Fibroblast of lung (primary cell): Measurements from ENCODE around the gene MARF1. TPM values are rescaled to one million over a fixed set of nuclear protein-coding genes. Genes with fewer than 3 reads are reported as not detected.

Experiments
- DNase-seq, 2 donors: peaks; one replicate each; pipeline versions ENCODE4 v3.0.0 to v3.0.0-alpha.2; 2010; ENCODE audit warnings: low read depth in 2 of 2
- H2AFZ ChIP-seq: 2 replicates; pipeline ENCODE4 v1.5.1; 2012; ENCODE audit warnings: low read length, control low read depth, inconsistent platforms
- H3K27ac ChIP-seq: 2 replicates; pipeline ENCODE4 v1.5.1; 2011; ENCODE audit warnings: low read length, control low read depth; ENCODE audit not compliant: insufficient read depth
- H3K27me3 ChIP-seq: 2 replicates; pipeline ENCODE4 v1.5.1; 2011; ENCODE audit warnings: mild to moderate bottlenecking, low read length; ENCODE audit not compliant: control insufficient read depth, insufficient read depth
- H3K36me3 ChIP-seq: 2 replicates; pipeline ENCODE4 v1.5.1; 2011; ENCODE audit warnings: low read length; ENCODE audit not compliant: control insufficient read depth, insufficient read depth
- H3K4me1 ChIP-seq: 2 replicates; pipeline ENCODE4 v1.5.1; 2011; ENCODE audit warnings: low read length; ENCODE audit not compliant: control insufficient read depth, insufficient read depth; ENCODE audit errors: extremely low read depth
- H3K4me2 ChIP-seq: 2 replicates; pipeline ENCODE4 v1.5.1; 2011; ENCODE audit warnings: low read length, control low read depth; ENCODE audit not compliant: insufficient read depth; ENCODE audit errors: extremely low read depth
- H3K4me3 ChIP-seq, 4 experiments: fragments of 200-600 bp in 1 of 4; sonication (generic) in 1 of 4; replicated peaks in 1 of 4; 2 replicates each; pipeline ENCODE4 v1.5.1; 2011 to 2016; ENCODE audit warnings: low read length in 4 of 4, low read depth in 3 of 4, mild to moderate bottlenecking in 3 of 4, control low read depth in 2 of 4, inconsistent platforms in 1 of 4, mixed read lengths in 1 of 4; ENCODE audit not compliant: insufficient read depth in 1 of 4; ENCODE audit errors: control extremely low read depth in 1 of 4
- H3K79me2 ChIP-seq: 2 replicates; pipeline ENCODE4 v1.5.1; 2012; ENCODE audit warnings: mild to moderate bottlenecking, low read length, inconsistent platforms; ENCODE audit not compliant: control insufficient read depth, insufficient read depth
- H3K9ac ChIP-seq: 2 replicates; pipeline ENCODE4 v1.5.1; 2011; ENCODE audit warnings: mild to moderate bottlenecking, low read length, control low read depth; ENCODE audit not compliant: insufficient read depth
- H3K9me3 ChIP-seq: 2 replicates; pipeline ENCODE4 v1.5.1; 2012; ENCODE audit warnings: low read depth, low read length; ENCODE audit not compliant: control insufficient read depth, insufficient read depth
- H4K20me1 ChIP-seq: 2 replicates; pipeline ENCODE4 v1.5.1; 2011; ENCODE audit warnings: low read length; ENCODE audit not compliant: control insufficient read depth, insufficient read depth; ENCODE audit errors: extremely low read depth
- EZH2 ChIP-seq: IDR thresholded peaks from 2 replicates; pipeline ENCODE4 v1.5.1; 2012; ENCODE audit warnings: low read length, control low read depth, mild to moderate bottlenecking; ENCODE audit errors: missing control alignments
- polyA plus RNA-seq, 2 donors: library from polyadenylated mRNA; depleted of rRNA in 1 of 2; stranded (reverse) in 1 of 2; unstranded in 1 of 2; fragments of >200 nt; gene quantifications; 2 replicates each; pipeline ENCODE4 v1.2.1, GENCODE V29; 2011 to 2012; ENCODE audit warnings: missing spikeins in 1 of 2
- total RNA-seq: library from RNA; depleted of rRNA; stranded (reverse); fragments of >200 nt; gene quantifications from 2 replicates; pipeline ENCODE4 v1.2.1, GENCODE V29; 2014
- TF ChIP-seq, protein P1 (sequence below), 2 donors: IDR thresholded peaks in 1 of 2; conservative IDR thresholded peaks in 1 of 2; 1 replicate in 1 of 2; 2 replicates in 1 of 2; pipeline ENCODE4 v1.5.1; 2011 to 2012; ENCODE audit warnings: low read length in 2 of 2, control low read depth in 1 of 2, inconsistent platforms in 1 of 2, low read depth in 1 of 2, mild to moderate bottlenecking in 1 of 2

Gene MARF1
- total and polyA plus RNA-seq, 2 donors (not counting 1 experiment from before 2014, with no cell fraction given) = 14.6 to 18.8 TPM

DNA sequence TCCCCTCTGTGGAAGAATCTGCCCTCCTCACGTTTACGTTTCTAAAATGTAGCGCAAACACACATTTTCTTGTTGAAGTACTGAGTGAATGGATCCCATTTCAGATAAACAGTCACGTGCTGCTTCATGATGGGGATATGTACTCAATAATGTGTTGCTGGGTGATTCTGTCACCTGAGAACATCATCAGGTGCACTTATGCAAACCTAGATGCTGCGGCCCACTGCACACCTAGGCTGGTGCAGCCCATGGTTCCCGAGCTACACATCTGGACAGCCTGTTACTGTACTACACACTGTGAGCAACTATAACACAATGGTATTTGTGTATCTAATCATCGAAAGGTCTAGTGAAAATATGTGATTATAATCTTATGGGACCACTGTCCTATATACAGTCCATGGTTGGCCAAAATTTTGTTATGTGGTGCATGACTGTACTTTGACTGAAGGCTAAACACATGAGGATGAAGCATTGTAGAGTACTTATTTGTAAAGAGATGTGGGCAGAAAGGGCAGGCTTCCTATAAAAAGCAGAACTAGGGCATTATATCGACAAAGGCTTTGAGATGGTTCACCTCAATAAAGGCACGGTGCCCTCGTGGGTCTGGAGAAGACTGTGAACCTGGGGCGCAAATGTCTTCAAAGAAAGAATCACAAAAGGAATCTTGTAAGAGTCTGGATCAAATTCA lies 26.3 kb downstream of the MARF1 start:
- no peak for DNase-seq
- Histone ChIP-seq H3K9ac (no peak overlapping the region), H3K9me3 (no peaks in the 10 kb centered on the region), H3K27me3 (no peaks in the 10 kb centered on the region), H2AFZ (no peak overlapping the region), H4K20me1 (no peaks in the 10 kb centered on the region), H3K4me2 (no peak overlapping the region), H3K79me2 (no peaks in the 10 kb centered on the region), H3K36me3 (peaks cover 3% of the 10 kb centered on the region), H3K27ac (no peak overlapping the region), H3K4me1 (peaks cover 3% of the 10 kb centered on the region), H3K4me3 (no peak overlapping the region)
- no peak for TF ChIP-seq EZH2

DNA sequence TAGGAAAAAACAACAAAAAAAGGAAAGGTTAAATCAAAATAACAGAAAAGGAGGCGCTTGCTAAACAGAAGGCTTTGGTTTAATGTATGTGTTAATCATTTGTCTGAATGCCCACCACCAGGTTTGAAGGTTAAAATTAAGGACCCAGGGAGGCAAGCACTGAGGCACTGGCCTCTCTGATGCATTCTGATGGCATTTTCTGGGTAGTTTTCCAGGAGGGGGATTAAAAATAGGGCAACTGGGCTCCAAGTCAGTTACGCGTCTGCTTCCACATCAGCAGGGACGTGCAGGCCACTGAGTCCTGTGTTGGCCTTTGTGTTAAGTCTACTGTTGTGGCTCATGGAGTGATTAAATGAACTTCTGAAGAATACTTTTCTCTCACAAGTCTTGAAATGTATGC lies 26.9 kb downstream of the MARF1 start:
- Histone ChIP-seq H3K4me3 (no peak overlapping the region), H3K9ac (no peak overlapping the region), H4K20me1 (no peaks in the 10 kb centered on the region), H3K4me1 (peaks cover 3% of the 10 kb centered on the region), H3K27me3 (no peaks in the 10 kb centered on the region), H3K9me3 (no peaks in the 10 kb centered on the region), H3K79me2 (no peaks in the 10 kb centered on the region), H2AFZ (no peak overlapping the region), H3K4me2 (no peak overlapping the region), H3K36me3 (peaks cover 3% of the 10 kb centered on the region), H3K27ac (no peak overlapping the region)
- no peak for TF ChIP-seq EZH2
- TF ChIP-seq, protein P1, sequence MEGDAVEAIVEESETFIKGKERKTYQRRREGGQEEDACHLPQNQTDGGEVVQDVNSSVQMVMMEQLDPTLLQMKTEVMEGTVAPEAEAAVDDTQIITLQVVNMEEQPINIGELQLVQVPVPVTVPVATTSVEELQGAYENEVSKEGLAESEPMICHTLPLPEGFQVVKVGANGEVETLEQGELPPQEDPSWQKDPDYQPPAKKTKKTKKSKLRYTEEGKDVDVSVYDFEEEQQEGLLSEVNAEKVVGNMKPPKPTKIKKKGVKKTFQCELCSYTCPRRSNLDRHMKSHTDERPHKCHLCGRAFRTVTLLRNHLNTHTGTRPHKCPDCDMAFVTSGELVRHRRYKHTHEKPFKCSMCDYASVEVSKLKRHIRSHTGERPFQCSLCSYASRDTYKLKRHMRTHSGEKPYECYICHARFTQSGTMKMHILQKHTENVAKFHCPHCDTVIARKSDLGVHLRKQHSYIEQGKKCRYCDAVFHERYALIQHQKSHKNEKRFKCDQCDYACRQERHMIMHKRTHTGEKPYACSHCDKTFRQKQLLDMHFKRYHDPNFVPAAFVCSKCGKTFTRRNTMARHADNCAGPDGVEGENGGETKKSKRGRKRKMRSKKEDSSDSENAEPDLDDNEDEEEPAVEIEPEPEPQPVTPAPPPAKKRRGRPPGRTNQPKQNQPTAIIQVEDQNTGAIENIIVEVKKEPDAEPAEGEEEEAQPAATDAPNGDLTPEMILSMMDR (conservative IDR thresholded peaks at IDR 0.05 in 1 of 2, IDR thresholded peaks at IDR 0.05 in 1 of 2; ENCODE audit: low read depth in 1 of 2, low read length in 2 of 2) = no peak
- no peak for DNase-seq

DNA sequence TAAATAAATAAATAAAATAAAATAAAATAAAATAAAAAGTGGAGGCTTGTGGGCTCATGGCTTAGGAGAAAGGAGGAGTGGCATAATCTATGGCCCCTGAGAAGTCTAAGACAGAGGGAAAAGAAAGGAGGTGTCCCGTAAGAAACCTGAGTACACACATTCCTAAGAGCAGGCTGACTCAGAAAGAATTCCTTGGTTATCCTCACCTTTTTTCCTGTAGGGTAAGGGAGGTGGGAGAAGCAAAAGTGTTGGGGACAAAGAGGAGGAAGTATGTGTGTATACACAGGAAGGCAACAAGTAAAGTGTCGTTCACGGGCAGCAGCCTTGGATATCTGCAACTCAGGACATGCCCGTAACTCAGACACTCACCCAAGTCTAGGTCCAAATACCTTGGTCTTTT lies 29.3 kb downstream of the MARF1 start:
- no peak for TF ChIP-seq EZH2
- TF ChIP-seq, protein P1 (conservative IDR thresholded peaks at IDR 0.05 in 1 of 2, IDR thresholded peaks at IDR 0.05 in 1 of 2; ENCODE audit: low read depth in 1 of 2, low read length in 2 of 2) = no peak
- H3K9ac ChIP-seq = no peak overlapping the region
- peak in 1 of 2 donors; percentile 38 for DNase-seq
- no peaks in the 10 kb centered on the region for H3K27me3 ChIP-seq
- H2AFZ ChIP-seq = no peak overlapping the region
- no peaks in the 10 kb centered on the region for H4K20me1 ChIP-seq
- no peaks in the 10 kb centered on the region for H3K79me2 ChIP-seq
- H3K9me3 ChIP-seq = no peaks in the 10 kb centered on the region
- H3K4me3 ChIP-seq = no peak overlapping the region
- H3K4me1 ChIP-seq = peaks cover under 1% of the 10 kb centered on the region
- H3K4me2 ChIP-seq = no peak overlapping the region
- H3K27ac ChIP-seq = no peak overlapping the region
- H3K36me3 ChIP-seq = peaks cover 3% of the 10 kb centered on the region
